ENCODE measurements around the gene ELOA.
A peak's percentile ranks its signal among the peaks of the same experiment; 100 is the strongest.

ELOA gene

GRCh38 chr1:23772049-23772853 is 29.0 kb downstream of the ELOA start:
- Histone ChIP-seq H3K9ac (no peak overlapping the region), H3K4me1 (peaks cover under 1% of the 10 kb centered on the region), H3K4me2 (ENCODE audit: low read length) (no peak overlapping the region), H3K4me3 (ENCODE audit: low read depth, low read length) (peak overlapping the region; percentile 6), H3K27ac (no peak overlapping the region), H3K36me3 (ENCODE audit: control insufficient read depth, insufficient read depth, low read length) (no peaks in the 10 kb centered on the region), H2AFZ (no peak overlapping the region), H3K9me3 (ENCODE audit: control insufficient read depth, low read length) (no peaks in the 10 kb centered on the region), H3K27me3 (ENCODE audit: control insufficient read depth, insufficient read depth, low read length) (no peaks in the 10 kb centered on the region), H3K79me2 (peaks cover 2% of the 10 kb centered on the region)
- peak; percentile 81 for TF ChIP-seq CTCF (IDR thresholded peaks at IDR 0.05)

- Histone ChIP-seq H2AFZ (no peak overlapping the region), H3K4me3 (ENCODE audit: low read depth, low read length) (no peak overlapping the region), H3K9ac (no peak overlapping the region), H3K4me2 (ENCODE audit: low read length) (no peak overlapping the region), H3K36me3 (ENCODE audit: control insufficient read depth, insufficient read depth, low read length) (no peaks in the 10 kb centered on the region), H3K27me3 (ENCODE audit: control insufficient read depth, insufficient read depth, low read length) (no peaks in the 10 kb centered on the region), H3K4me1 (peaks cover 4% of the 10 kb centered on the region), H3K79me2 (peaks cover 2% of the 10 kb centered on the region), H3K9me3 (ENCODE audit: control insufficient read depth, low read length) (no peaks in the 10 kb centered on the region), H3K27ac (no peak overlapping the region)
- TF ChIP-seq CTCF (IDR thresholded peaks at IDR 0.05): no peak
These were observed 29.6 kb downstream of the ELOA start for GRCh38 chr1:23772854-23773242.

GRCh38 chr1:23774174-23774880 is 31.1 kb downstream of the ELOA start:
- peaks cover 3% of the 10 kb centered on the region for H3K79me2 ChIP-seq
- H3K4me1 ChIP-seq: peaks cover 7% of the 10 kb centered on the region
- no peak for TF ChIP-seq CTCF (IDR thresholded peaks at IDR 0.05)
- H3K9me3 ChIP-seq (ENCODE audit: control insufficient read depth, low read length): no peaks in the 10 kb centered on the region
- H2AFZ ChIP-seq: no peak overlapping the region
- no peaks in the 10 kb centered on the region for H3K36me3 ChIP-seq (ENCODE audit: control insufficient read depth, insufficient read depth, low read length)
- H3K27ac ChIP-seq: no peak overlapping the region
- H3K27me3 ChIP-seq (ENCODE audit: control insufficient read depth, insufficient read depth, low read length): no peaks in the 10 kb centered on the region
- H3K4me3 ChIP-seq (ENCODE audit: low read depth, low read length): no peak overlapping the region
- no peak overlapping the region for H3K4me2 ChIP-seq (ENCODE audit: low read length)
- H3K9ac ChIP-seq: no peak overlapping the region

- Histone ChIP-seq H3K27me3 (ENCODE audit: control insufficient read depth, insufficient read depth, low read length) (no peaks in the 10 kb centered on the region), H2AFZ (no peak overlapping the region), H3K4me3 (ENCODE audit: low read depth, low read length) (no peak overlapping the region), H3K4me1 (peaks cover 12% of the 10 kb centered on the region), H3K9ac (no peak overlapping the region), H3K79me2 (peaks cover 9% of the 10 kb centered on the region), H3K9me3 (ENCODE audit: control insufficient read depth, low read length) (no peaks in the 10 kb centered on the region), H3K36me3 (ENCODE audit: control insufficient read depth, insufficient read depth, low read length) (no peaks in the 10 kb centered on the region), H3K4me2 (ENCODE audit: low read length) (no peak overlapping the region), H3K27ac (no peak overlapping the region)
- TF ChIP-seq CTCF (IDR thresholded peaks at IDR 0.05): no peak
These were observed 32.9 kb downstream of the ELOA start for GRCh38 chr1:23776217-23776616.

Measured in parathyroid adenoma (tissue), 2 donors.